Endothelial cell of umbilical vein (primary cell): ENCODE results near the gene ECM2.

Experiments
- EZH2 ChIP-seq: IDR thresholded peaks from 2 replicates; pipeline ENCODE4 v1.6.1; 2012; ENCODE audit warnings: borderline replicate concordance, low read depth, mild to moderate bottlenecking, moderate library complexity, low read length, inconsistent platforms; ENCODE audit not compliant: severe bottlenecking
- FOS ChIP-seq: IDR thresholded peaks from 2 replicates; pipeline ENCODE4 v1.6.1; 2011; ENCODE audit warnings: mild to moderate bottlenecking, low read length, moderate library complexity, borderline replicate concordance; ENCODE audit not compliant: insufficient read depth
- GATA2 ChIP-seq: IDR thresholded peaks from 2 replicates; pipeline ENCODE4 v1.7.0; 2011; ENCODE audit warnings: low read depth, mild to moderate bottlenecking, moderate library complexity, mixed read lengths, low read length; ENCODE audit not compliant: insufficient read length, insufficient read depth
- JUN ChIP-seq: IDR thresholded peaks from 2 replicates; pipeline ENCODE4 v1.6.1; 2011; ENCODE audit warnings: borderline replicate concordance, low read depth; ENCODE audit not compliant: insufficient read length, insufficient read depth
- MYC ChIP-seq: IDR thresholded peaks from one replicate; pipeline ENCODE4 v1.6.1; 2011; ENCODE audit warnings: mild to moderate bottlenecking, low read depth, low read length
- POLR2A ChIP-seq: IDR thresholded peaks from 2 replicates; pipeline ENCODE4 v1.6.1; 2012; ENCODE audit warnings: low read depth, mild to moderate bottlenecking, control low read depth, low read length
- POLR2AphosphoS5 ChIP-seq: IDR thresholded peaks from 2 replicates; pipeline ENCODE4 v1.6.1; 2012; ENCODE audit warnings: low read depth, mild to moderate bottlenecking, control low read depth, low read length, moderate library complexity; ENCODE audit not compliant: insufficient read depth
- TF ChIP-seq, protein P1 (sequence below), 2 donors: IDR thresholded peaks; 1 replicate in 1 of 2; 2 replicates in 1 of 2; pipeline ENCODE4 v1.5.1; 2011; ENCODE audit warnings: low read length in 2 of 2, mild to moderate bottlenecking in 2 of 2, moderate library complexity in 2 of 2, control low read depth in 1 of 2, inconsistent platforms in 1 of 2, low read depth in 1 of 2; ENCODE audit not compliant: insufficient read depth in 1 of 2; ENCODE audit errors: extremely low read depth in 1 of 2
- TF ChIP-seq, protein P2 (sequence below): IDR thresholded peaks from 2 replicates; pipeline ENCODE4 v1.6.1; 2011; ENCODE audit not compliant: insufficient read depth, insufficient read length

DNA sequence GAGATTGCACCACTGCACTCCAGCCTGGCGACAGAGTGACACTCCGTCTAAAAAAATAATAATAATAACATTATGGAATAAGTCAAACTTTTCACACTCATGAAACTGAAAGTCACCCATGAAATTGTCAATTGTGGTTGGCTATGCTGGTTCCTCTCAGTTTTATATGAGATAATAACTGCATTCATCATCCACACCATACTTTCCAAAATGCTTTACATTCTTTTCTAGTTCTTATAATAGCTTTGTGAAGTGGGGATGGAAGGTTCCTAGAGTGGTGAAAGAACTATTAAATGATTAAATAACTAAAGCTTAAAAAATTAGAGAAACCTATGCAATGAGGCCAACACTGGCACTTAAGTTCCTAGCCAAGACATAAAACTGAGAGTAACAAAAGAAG lies 40.9 kb downstream of the ECM2 start:
- TF ChIP-seq, protein P1, sequence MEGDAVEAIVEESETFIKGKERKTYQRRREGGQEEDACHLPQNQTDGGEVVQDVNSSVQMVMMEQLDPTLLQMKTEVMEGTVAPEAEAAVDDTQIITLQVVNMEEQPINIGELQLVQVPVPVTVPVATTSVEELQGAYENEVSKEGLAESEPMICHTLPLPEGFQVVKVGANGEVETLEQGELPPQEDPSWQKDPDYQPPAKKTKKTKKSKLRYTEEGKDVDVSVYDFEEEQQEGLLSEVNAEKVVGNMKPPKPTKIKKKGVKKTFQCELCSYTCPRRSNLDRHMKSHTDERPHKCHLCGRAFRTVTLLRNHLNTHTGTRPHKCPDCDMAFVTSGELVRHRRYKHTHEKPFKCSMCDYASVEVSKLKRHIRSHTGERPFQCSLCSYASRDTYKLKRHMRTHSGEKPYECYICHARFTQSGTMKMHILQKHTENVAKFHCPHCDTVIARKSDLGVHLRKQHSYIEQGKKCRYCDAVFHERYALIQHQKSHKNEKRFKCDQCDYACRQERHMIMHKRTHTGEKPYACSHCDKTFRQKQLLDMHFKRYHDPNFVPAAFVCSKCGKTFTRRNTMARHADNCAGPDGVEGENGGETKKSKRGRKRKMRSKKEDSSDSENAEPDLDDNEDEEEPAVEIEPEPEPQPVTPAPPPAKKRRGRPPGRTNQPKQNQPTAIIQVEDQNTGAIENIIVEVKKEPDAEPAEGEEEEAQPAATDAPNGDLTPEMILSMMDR (IDR thresholded peaks at IDR 0.05; ENCODE audit: extremely low read depth in 1 of 2, insufficient read depth in 1 of 2, low read depth in 1 of 2, low read length in 2 of 2), result no peak
- TF ChIP-seq POLR2AphosphoS5 (no peak), POLR2A (no peak), FOS (no peak), EZH2 (no peak), GATA2 (no peak), JUN (no peak), MYC (no peak)
- TF ChIP-seq, protein P2, sequence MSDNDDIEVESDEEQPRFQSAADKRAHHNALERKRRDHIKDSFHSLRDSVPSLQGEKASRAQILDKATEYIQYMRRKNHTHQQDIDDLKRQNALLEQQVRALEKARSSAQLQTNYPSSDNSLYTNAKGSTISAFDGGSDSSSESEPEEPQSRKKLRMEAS, result no peak
